ENCODE measurements around the gene DAB2IP. TPM values are rescaled to one million over a fixed set of nuclear protein-coding genes. Genes with fewer than 3 reads are reported as not detected.

Gene DAB2IP
- total and polyA plus RNA-seq, 2 of the 4 experiments (the other 2 are of a cell fraction): 5.6 to 17.2 TPM

DNA sequence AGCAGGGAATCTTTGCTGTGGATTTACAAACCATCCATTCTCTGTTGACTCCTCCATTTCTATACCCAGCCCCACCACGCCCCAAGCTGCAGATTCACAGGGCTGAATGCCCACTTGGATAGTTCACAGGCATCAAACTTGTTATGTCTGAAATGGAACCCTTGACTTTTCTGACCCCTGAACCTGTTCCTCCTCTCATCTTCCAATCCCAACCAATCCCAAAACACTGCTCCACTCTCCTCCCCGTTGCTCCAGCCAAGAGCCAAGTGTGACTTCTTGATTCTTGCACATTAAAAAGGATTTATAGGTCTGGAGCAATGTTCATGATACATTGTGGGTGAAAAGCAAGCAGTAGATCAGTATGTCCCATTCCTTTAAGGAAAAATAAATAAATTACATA is 145.6 kb downstream of the DAB2IP start:
- peaks cover 2% of the 10 kb centered on the region; the same call in 1 of the 2 replicates for H3K4me1 ChIP-seq (ENCODE audit: control insufficient read depth, insufficient read depth, low read length)
- no peak overlapping the region for H3K23ac ChIP-seq (ENCODE audit: low read depth, low read length)
- CTCF ChIA-PET: no interaction called here
- WGBS, 2 experiments (ENCODE audit: extremely low coverage in 2 of 2, insufficient read length in 1 of 2): 80% methylated on average over 1 of the region's 2 CpGs; no CpG with 5 or more reads in 1 of the 2 experiments
- H3K56ac ChIP-seq (ENCODE audit: extremely low read depth, insufficient read depth, low read length): no peak overlapping the region
- dilution Hi-C loops (cut with HindIII; ENCODE audit: low sequenced_read_pairs, unreplicated experiment) (no loop called here), intact Hi-C loops (cut with micrococcal nuclease) (no loop called here), in situ Hi-C loops (cut with MboI; ENCODE audit: low sequenced_read_pairs) (no loop called here)
- no peak overlapping the region for H3K4ac ChIP-seq (ENCODE audit: low read depth, low read length)
- no TSS peak for BruUV-seq (replicated peaks)
- no peak for DNase-seq
- H3K27me3 ChIP-seq (ENCODE audit: control insufficient read depth, insufficient read depth, low read length): peaks cover 6% of the 10 kb centered on the region; the same call in 1 of the 2 replicates
- POLR2A ChIA-PET (ENCODE audit: unreplicated experiment): no interaction called here
- H2AK9ac ChIP-seq (replicated peaks; ENCODE audit: low read depth, low read length, poor library complexity): no peak overlapping the region
- no peak overlapping the region for H2BK5ac ChIP-seq (ENCODE audit: low read depth, low read length, poor library complexity, severe bottlenecking)
- ATAC-seq (ENCODE audit: low read depth): no peak
- H2BK15ac ChIP-seq (ENCODE audit: low read depth, low read length): no peak overlapping the region
- no peak overlapping the region for H4K5ac ChIP-seq (ENCODE audit: low read depth, low read length)
- H2AK5ac ChIP-seq (ENCODE audit: low read depth, low read length): no peak overlapping the region
- no peak overlapping the region for H3K27ac ChIP-seq (ENCODE audit: insufficient read depth, low read length)
- H3K79me1 ChIP-seq (ENCODE audit: low read depth in 1 of 2, low read length in 2 of 2): no peaks in the 10 kb centered on the region
- H4K20me1 ChIP-seq (ENCODE audit: insufficient read depth, low read length): no peaks in the 10 kb centered on the region
- H3K14ac ChIP-seq (replicated peaks; ENCODE audit: low read depth, low read length): no peak overlapping the region
- H4K91ac ChIP-seq (ENCODE audit: insufficient read depth, low read depth, low read length): no peak overlapping the region
- no peak for TF ChIP-seq MAZ (IDR thresholded peaks at IDR 0.05; ENCODE audit: borderline replicate concordance, low read depth, low read length)
- TF ChIP-seq MAFK (IDR thresholded peaks at IDR 0.05; ENCODE audit: low read depth, low read length): no peak
- TF ChIP-seq NFE2L2 (IDR thresholded peaks at IDR 0.05; ENCODE audit: low read depth, low read length): no peak
- no peak for TF ChIP-seq CHD1 (IDR thresholded peaks at IDR 0.05; ENCODE audit: low read depth, low read length)
- TF ChIP-seq BHLHE40 (IDR thresholded peaks at IDR 0.05; ENCODE audit: low read depth, low read length): no peak
- TF ChIP-seq CEBPB (IDR thresholded peaks at IDR 0.05; ENCODE audit: low read depth, low read length): no peak
- no peak for TF ChIP-seq USF2 (IDR thresholded peaks at IDR 0.05; ENCODE audit: low read depth, low read length)
- no peak for TF ChIP-seq RFX5 (IDR thresholded peaks at IDR 0.05; ENCODE audit: low read depth, low read length)
- TF ChIP-seq MXI1 (IDR thresholded peaks at IDR 0.05; ENCODE audit: borderline replicate concordance, low read depth, low read length): no peak
- TF ChIP-seq RCOR1 (IDR thresholded peaks at IDR 0.05; ENCODE audit: insufficient replicate concordance, low read length): no peak
- no peak for TF ChIP-seq SMC3 (IDR thresholded peaks at IDR 0.05; ENCODE audit: low read depth, low read length)
- TF ChIP-seq, protein P1, sequence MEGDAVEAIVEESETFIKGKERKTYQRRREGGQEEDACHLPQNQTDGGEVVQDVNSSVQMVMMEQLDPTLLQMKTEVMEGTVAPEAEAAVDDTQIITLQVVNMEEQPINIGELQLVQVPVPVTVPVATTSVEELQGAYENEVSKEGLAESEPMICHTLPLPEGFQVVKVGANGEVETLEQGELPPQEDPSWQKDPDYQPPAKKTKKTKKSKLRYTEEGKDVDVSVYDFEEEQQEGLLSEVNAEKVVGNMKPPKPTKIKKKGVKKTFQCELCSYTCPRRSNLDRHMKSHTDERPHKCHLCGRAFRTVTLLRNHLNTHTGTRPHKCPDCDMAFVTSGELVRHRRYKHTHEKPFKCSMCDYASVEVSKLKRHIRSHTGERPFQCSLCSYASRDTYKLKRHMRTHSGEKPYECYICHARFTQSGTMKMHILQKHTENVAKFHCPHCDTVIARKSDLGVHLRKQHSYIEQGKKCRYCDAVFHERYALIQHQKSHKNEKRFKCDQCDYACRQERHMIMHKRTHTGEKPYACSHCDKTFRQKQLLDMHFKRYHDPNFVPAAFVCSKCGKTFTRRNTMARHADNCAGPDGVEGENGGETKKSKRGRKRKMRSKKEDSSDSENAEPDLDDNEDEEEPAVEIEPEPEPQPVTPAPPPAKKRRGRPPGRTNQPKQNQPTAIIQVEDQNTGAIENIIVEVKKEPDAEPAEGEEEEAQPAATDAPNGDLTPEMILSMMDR (conservative IDR thresholded peaks at IDR 0.05; ENCODE audit: low read depth, low read length): no peak
- no peak for TF ChIP-seq RAD21 (IDR thresholded peaks at IDR 0.05; ENCODE audit: low read length)
- TF ChIP-seq FOS (IDR thresholded peaks at IDR 0.05; ENCODE audit: low read depth, low read length): no peak
- TF ChIP-seq POLR2A (IDR thresholded peaks at IDR 0.05; ENCODE audit: low read depth, low read length): no peak
- TF ChIP-seq, protein P2, sequence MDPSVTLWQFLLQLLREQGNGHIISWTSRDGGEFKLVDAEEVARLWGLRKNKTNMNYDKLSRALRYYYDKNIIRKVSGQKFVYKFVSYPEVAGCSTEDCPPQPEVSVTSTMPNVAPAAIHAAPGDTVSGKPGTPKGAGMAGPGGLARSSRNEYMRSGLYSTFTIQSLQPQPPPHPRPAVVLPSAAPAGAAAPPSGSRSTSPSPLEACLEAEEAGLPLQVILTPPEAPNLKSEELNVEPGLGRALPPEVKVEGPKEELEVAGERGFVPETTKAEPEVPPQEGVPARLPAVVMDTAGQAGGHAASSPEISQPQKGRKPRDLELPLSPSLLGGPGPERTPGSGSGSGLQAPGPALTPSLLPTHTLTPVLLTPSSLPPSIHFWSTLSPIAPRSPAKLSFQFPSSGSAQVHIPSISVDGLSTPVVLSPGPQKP (IDR thresholded peaks at IDR 0.05; ENCODE audit: borderline replicate concordance, low read depth, low read length): no peak
- no peak overlapping the region for H4K8ac ChIP-seq (ENCODE audit: low read depth in 2 of 2, low read length in 2 of 2)
- no peaks in the 10 kb centered on the region for H3K36me3 ChIP-seq (ENCODE audit: control insufficient read depth, insufficient read depth, low read length)
- no peak overlapping the region for H3K4me2 ChIP-seq (ENCODE audit: low read depth, low read length)
- no peak overlapping the region for H2BK120ac ChIP-seq (ENCODE audit: low read depth, low read length)
- peak overlapping the region; percentile 11 for H2AFZ ChIP-seq (replicated peaks; ENCODE audit: low read length, poor library complexity)
- H3K9ac ChIP-seq (ENCODE audit: low read depth, low read length): no peak overlapping the region
- H3K4me3 ChIP-seq (ENCODE audit: insufficient read depth, low read depth, low read length): no peak overlapping the region
- no peak overlapping the region for H2BK20ac ChIP-seq (ENCODE audit: low read depth, low read length)
- H3K18ac ChIP-seq (ENCODE audit: low read depth, low read length): no peak overlapping the region
- H3K9me3 ChIP-seq (ENCODE audit: control insufficient read depth, insufficient read depth, low read length): no peaks in the 10 kb centered on the region
- no peaks in the 10 kb centered on the region for H3K9me1 ChIP-seq (ENCODE audit: insufficient read depth, low read length)
